Measurements from ENCODE around the gene ADGRG1.
"Not testable (repeated sequence)": the region's sequence is repeated elsewhere in the genome, so short reads cannot be mapped to it uniquely, and the experiment has no call there.

The ADGRG1 gene

DNA sequence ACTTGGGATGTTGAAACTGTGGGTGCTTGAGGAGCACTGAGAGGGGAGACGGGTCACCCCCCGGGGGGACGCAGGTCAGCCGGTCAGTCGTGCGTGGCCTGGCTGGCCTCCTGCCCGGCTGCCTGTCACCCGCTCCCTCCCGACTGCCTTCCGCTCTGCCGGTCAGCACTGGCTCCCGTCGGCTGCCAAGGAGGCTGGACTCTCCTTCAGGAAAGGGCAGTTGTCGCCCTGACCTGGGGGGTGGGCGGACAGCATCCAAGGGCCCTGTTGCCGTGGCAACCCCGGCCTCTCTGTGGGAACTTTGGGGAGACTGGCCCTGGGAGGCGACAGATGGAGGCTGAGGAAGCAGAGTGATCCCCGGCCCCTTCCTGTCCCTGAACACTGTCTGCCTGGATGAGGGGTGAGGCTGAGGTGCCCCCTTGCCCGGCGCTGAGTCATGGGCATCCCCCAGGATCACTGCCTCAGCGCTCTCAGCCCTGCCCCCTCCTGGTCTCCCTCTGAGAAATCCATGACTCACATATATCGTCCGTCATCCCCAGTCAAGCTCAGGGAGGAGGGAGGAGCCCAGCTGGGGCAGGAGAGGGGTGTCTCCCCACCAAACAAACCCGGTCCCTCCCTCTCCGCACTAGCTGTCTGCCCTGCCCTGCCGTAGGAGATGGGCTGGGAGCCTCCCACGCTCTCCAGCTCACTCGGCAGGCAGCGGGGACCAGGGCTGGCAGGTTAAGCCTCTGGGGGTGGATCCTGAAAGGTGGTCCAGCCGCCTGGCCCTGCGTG lies at the start of gene ADGRG1:
Gene ADGRG1, plus strand, starts transcription at position 623 of the 774 bp plus-strand sequence. CDS start 21,658 bp downstream, outside the sequence.
- Mint-ChIP-seq H3K36me3 (no peaks in the 10 kb centered on the region), H3K4me3 (peak within 1 kb of the TSS; percentile 13), H3K27me3 (peaks cover 13% of the 10 kb centered on the region), H3K4me1 (ENCODE audit: low read depth) (peaks cover 14% of the 10 kb centered on the region), H3K27ac (peak within 1 kb of the TSS; percentile 16), H3K9me3 (ENCODE audit: low read depth) (no peaks in the 10 kb centered on the region)

DNA sequence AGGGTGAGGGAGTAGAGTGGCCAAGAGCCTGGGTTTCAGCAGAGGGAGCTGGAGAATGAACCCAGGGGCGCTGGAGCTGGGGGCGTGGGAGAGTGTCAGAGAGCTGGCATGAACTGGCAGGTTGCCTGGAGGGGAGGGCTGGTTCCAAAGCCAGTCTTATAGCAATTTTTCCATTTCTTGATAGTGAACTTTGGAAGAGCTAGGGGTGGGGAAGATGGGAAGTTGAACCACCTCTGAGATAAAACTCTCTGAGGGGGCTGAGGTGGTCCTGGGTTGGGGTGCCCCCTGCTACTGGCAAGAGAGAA lies 49.1 kb upstream of the ADGRG1 start:
- Mint-ChIP-seq H3K4me3 (no peak overlapping the region), H3K9me3 (ENCODE audit: low read depth) (no peaks in the 10 kb centered on the region), H3K27me3 (no peaks in the 10 kb centered on the region), H3K4me1 (ENCODE audit: low read depth) (peaks cover 36% of the 10 kb centered on the region), H3K27ac (peak overlapping the region; percentile 75), H3K36me3 (no peaks in the 10 kb centered on the region)

DNA sequence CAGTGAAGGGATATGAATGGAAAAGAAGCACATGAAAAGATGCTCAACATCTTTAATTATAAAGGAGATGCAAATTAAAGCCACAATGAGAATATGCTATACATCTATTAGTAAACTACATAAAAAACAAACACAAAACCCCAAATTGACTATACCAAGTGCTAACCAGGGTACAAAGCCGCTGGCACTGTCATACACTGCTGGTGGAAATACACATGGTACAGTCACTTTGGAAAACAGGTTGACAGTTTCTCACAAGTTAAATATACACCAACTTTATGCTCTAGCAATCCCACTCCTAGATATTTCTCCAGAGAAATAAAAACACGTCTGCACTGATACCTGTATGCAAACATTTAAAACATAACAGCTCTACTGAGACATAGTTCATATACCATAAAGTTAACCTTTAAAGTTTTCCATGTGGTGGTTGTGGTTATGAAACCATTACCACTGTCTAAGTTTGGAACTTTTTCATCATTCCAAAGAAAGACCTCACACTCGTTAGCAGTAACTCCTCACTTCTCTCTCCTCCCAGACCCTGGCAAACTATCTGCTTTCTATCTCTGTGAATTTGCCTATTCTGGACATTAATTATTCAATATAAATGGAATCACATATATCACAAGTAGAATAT lies 43.3 kb upstream of the ADGRG1 start:
- Mint-ChIP-seq H3K27ac (peak overlapping the region; percentile 86), H3K27me3 (no peaks in the 10 kb centered on the region), H3K4me3 (no peak overlapping the region), H3K4me1 (ENCODE audit: low read depth) (peaks cover 16% of the 10 kb centered on the region), H3K9me3 (ENCODE audit: low read depth) (no peaks in the 10 kb centered on the region), H3K36me3 (no peaks in the 10 kb centered on the region)

DNA sequence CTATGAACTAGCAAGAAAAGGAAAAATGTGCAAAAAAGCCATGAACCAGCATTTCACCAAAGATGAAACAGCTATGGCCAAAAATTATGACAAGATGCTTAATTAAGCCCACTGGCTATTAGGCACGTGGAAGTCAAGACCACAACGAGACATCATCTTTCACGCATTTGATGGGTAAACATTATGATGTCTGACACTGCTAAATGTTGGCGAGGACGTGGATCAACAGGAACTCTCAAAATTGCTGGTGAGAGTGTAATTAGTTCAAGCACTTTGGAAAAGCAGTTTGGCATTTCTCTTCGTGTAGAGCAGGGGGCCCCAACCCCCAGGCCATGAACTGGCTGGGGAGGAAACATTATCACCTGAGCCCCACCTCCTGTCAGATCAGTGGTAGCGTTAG lies 39.6 kb upstream of the ADGRG1 start:
- Mint-ChIP-seq H3K9me3 (ENCODE audit: low read depth) (no peaks in the 10 kb centered on the region), H3K4me1 (ENCODE audit: low read depth) (peaks cover 51% of the 10 kb centered on the region), H3K36me3 (no peaks in the 10 kb centered on the region), H3K4me3 (no peak overlapping the region), H3K27me3 (no peaks in the 10 kb centered on the region), H3K27ac (peak overlapping the region; percentile 41)

DNA sequence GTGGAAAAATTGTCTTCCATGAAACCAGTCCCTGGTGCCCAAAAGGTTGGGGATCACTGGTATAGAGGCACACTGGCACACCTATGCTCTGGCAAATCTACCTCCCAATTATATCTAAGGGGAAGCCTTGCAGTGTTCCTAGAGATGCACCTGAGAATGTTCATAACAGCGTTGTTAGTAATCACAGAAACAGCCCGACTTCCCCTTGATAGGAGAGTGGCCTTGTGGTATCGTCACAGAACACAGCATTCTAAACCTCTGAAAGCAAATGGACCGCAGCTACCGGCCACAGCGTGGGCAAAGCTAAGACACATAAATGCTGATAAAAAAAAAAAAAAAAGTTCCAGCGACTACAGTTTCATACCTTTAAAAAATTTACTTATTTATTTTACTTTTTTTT lies 39.1 kb upstream of the ADGRG1 start:
- no peaks in the 10 kb centered on the region for H3K36me3 Mint-ChIP-seq
- H3K4me1 Mint-ChIP-seq (ENCODE audit: low read depth), result peaks cover 50% of the 10 kb centered on the region
- H3K9me3 Mint-ChIP-seq (ENCODE audit: low read depth), result no peaks in the 10 kb centered on the region
- H3K27me3 Mint-ChIP-seq, result no peaks in the 10 kb centered on the region
- H3K27ac Mint-ChIP-seq, result peak overlapping the region; percentile 41
- no peak overlapping the region for H3K4me3 Mint-ChIP-seq

DNA sequence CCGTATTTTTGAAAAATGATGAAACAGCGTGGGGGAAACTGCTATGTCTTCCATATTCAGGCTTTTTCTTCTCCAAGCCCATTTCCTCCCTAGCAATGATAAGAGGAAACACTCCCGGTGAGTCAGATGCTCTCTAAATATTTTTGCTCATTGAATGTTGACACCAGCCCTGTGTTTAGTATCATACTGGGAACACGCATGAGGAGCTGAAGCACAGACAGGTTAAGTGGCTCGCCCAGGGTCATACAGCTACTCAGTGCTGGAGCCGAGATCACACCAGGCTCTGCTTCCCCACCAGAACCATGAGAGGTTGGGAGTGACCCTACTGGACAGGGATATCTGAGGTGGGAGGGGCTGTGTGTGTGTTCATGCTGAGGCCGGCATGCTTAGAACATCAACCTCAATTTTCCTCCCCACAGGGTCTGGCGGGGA lies 37.8 kb upstream of the ADGRG1 start:
- Mint-ChIP-seq H3K4me3 (peak overlapping the region; percentile 62), H3K9me3 (ENCODE audit: low read depth) (peaks cover 3% of the 10 kb centered on the region), H3K36me3 (no peaks in the 10 kb centered on the region), H3K27me3 (no peaks in the 10 kb centered on the region), H3K4me1 (ENCODE audit: low read depth) (peaks cover 42% of the 10 kb centered on the region), H3K27ac (peak overlapping the region; percentile 92)

DNA sequence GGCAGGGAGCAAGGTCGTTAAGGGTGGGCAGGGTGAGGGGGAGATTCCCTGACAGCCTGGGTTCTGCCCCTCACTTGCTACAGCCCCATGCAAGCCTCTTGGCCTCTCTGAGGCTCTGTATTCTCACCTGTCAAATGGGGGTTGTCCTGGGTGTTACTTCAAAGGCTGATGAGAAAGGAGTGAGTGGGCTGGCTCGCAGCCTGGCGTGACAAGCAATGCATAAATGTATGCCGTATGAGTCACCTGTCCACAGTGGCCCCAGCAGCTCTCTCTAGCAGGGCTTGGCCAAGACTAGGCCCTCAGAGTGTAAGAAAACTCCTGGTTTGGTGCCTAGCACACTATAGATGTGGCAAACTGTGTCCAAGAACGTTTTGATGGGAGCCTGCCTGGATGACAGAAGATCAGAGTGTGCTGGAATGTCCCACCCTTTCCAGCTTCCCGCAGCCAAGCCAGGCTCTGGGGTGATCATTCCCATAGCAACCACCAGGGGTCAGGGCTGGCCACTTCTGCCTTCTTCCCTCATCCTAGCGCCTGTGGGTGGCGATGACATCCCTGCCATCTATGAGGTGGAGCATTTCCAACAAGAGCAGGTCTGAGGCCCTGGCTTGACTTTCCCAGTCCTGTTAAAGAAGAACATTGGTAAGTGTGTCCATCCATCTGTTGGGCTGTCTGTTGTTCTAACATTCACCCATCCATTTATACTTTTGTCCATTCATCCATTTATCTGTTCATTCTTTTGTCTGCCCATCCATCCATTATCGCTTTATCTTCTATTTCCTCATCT lies 37.2 kb upstream of the ADGRG1 start:
- Mint-ChIP-seq H3K4me3 (peak overlapping the region; percentile 62), H3K36me3 (no peaks in the 10 kb centered on the region), H3K9me3 (ENCODE audit: low read depth) (peaks cover 4% of the 10 kb centered on the region), H3K27me3 (no peaks in the 10 kb centered on the region), H3K4me1 (ENCODE audit: low read depth) (peaks cover 42% of the 10 kb centered on the region), H3K27ac (peak overlapping the region; percentile 92)

DNA sequence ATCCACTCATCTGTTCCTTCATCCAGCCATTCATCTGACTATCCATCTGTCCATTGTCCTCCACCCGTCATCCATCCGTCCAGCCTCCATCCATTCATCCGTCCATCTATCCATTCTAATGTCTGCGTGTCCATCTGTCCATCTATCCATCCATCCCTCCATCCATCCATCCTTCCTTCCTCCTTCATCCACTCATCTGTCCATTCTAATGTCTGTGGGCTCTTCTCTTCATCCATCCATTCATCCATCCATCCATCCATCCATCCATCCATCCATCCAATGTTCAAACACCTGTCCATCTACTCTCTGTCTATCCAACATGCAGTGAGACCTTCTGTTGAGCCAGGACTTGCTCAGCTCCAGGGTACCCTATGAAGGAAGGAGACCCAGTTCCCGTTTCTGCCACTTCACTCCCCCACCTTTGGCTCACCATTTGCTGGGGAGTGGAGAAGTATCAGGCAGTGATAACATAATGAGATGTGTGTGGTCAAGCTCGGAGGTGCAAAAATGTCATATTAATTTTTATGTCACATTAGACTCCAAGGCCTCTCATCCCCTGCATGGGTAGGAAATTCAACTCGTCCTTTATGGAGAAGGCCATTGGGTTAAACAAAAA lies 36.5 kb upstream of the ADGRG1 start:
- peak overlapping the region; percentile 62 for H3K4me3 Mint-ChIP-seq
- H3K4me1 Mint-ChIP-seq (ENCODE audit: low read depth), result peaks cover 42% of the 10 kb centered on the region
- H3K27ac Mint-ChIP-seq, result peak overlapping the region; percentile 92
- H3K36me3 Mint-ChIP-seq, result no peaks in the 10 kb centered on the region
- H3K9me3 Mint-ChIP-seq (ENCODE audit: low read depth), result peaks cover 4% of the 10 kb centered on the region
- no peaks in the 10 kb centered on the region for H3K27me3 Mint-ChIP-seq

DNA sequence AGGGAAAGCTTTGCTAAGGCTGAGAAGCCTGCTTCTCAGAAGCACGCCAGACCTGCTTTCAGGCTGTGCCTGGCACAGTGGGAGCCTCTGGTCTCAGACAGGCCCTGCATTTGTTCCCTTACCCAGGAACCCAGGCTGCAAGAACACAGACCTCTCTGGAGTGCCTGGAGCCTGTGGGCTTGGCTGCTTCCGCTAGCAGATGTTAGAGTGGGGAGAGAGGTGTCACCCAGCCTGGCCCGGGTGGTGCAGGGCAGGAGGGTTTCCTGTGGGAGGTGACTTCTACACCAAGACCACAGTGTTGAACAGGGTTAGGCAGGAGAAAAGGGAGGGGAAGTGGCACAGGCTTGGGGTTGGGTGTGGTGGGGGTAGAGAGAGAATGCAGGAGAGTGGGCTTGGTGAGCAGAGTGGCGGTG lies 35.8 kb upstream of the ADGRG1 start:
- peak overlapping the region; percentile 92 for H3K27ac Mint-ChIP-seq
- peak overlapping the region; percentile 62 for H3K4me3 Mint-ChIP-seq
- H3K36me3 Mint-ChIP-seq, result peaks cover 2% of the 10 kb centered on the region
- peaks cover 44% of the 10 kb centered on the region for H3K4me1 Mint-ChIP-seq (ENCODE audit: low read depth)
- H3K27me3 Mint-ChIP-seq, result no peaks in the 10 kb centered on the region
- peaks cover 7% of the 10 kb centered on the region for H3K9me3 Mint-ChIP-seq (ENCODE audit: low read depth)

DNA sequence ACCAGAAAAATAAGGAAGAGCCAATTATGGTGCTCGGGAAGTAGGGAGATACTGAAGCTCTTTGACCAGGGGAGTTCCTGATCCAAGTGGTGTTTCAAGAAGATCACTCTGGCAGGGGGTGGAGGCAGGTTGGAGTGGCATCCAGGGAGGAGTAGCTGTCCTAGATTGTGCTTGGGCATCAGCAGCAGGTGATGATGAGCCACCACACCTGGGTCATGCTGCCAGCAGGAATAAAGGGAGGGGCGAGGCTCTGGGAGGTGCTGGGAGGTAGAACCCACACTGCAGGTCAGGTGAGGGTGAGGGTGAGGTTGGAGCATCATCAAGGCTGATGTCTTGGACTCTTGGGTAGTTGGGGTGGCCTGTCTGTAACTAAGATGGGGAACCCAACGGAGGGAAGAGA lies 35.4 kb upstream of the ADGRG1 start:
- H3K4me1 Mint-ChIP-seq (ENCODE audit: low read depth), result peaks cover 44% of the 10 kb centered on the region
- H3K36me3 Mint-ChIP-seq, result peaks cover 2% of the 10 kb centered on the region
- peak overlapping the region; percentile 62 for H3K4me3 Mint-ChIP-seq
- H3K27ac Mint-ChIP-seq, result peak overlapping the region; percentile 92
- peaks cover 7% of the 10 kb centered on the region for H3K9me3 Mint-ChIP-seq (ENCODE audit: low read depth)
- H3K27me3 Mint-ChIP-seq, result no peaks in the 10 kb centered on the region

DNA sequence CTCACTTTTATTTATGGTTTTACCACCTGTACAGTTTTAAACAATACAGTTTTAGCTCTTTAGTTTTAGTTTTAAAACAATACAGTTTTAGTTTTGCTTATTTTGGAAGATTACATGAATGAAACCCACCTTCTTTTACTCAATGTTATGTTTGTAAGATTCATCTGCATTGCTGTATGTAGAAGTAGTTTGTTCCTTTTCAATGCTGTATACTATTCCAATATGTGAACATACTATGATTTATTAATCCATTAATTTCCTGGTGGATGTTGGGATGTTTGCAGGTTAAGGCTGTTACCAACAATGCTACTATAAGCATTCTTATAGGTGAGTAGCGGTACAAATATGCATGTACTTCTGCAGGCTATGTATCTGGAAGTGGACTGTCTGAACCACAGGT lies 34.4 kb upstream of the ADGRG1 start:
- peaks cover 8% of the 10 kb centered on the region for H3K36me3 Mint-ChIP-seq
- H3K9me3 Mint-ChIP-seq (ENCODE audit: low read depth), result peaks cover 7% of the 10 kb centered on the region
- peaks cover 39% of the 10 kb centered on the region for H3K4me1 Mint-ChIP-seq (ENCODE audit: low read depth)
- H3K27ac Mint-ChIP-seq, result peak overlapping the region; percentile 73
- no peak overlapping the region for H3K4me3 Mint-ChIP-seq
- no peaks in the 10 kb centered on the region for H3K27me3 Mint-ChIP-seq

DNA sequence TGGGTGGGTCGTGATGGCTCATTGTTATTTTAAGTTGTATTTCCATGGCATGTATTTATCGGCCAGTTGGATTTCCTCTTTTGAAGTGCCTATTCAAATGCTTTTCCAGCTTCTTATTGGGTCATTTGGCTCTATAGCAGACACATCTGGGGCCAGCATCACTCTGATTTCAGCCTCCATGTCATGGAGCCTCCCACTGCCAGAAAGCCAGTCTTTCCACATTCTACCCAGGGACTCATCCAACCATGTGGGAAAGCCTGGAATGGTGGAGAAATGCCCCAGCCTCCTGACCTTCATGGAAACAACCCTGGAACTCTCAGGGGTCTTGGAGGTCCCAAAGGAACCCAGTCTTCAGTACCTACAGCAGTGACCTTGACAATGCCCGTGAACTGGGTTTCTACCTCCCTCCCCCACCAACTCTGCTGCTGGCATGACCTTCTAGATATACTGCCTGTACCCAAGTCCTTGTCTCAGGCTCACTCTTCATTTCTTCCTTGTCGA lies 33.8 kb upstream of the ADGRG1 start:
- Mint-ChIP-seq H3K4me3 (no peak overlapping the region), H3K27ac (no peak overlapping the region), H3K27me3 (no peaks in the 10 kb centered on the region), H3K9me3 (ENCODE audit: low read depth) (peaks cover 7% of the 10 kb centered on the region), H3K36me3 (peaks cover 8% of the 10 kb centered on the region), H3K4me1 (ENCODE audit: low read depth) (peaks cover 42% of the 10 kb centered on the region)

DNA sequence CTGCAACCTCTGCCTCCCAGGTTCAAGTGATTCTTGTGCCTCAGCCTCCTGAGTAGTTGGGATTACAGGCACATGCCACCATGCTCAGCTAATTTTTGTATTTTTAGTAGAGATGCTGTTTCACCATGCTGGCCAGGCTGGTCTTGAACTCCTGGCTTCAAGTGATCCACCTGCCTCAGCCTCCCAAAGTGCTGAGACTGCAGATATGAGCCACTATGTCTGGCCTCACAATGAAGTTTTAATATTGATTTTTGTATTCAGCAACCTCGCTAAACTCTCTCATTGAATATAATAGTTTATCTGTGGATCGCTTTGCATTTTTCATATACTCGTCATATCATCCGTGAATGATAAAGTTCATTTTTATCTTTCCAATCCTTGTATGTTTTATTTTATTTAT lies 32.2 kb upstream of the ADGRG1 start:
- peaks cover 44% of the 10 kb centered on the region for H3K4me1 Mint-ChIP-seq (ENCODE audit: low read depth)
- not testable (repeated sequence) for H3K36me3 Mint-ChIP-seq; H3K27me3 Mint-ChIP-seq; H3K27ac Mint-ChIP-seq; H3K4me3 Mint-ChIP-seq; H3K9me3 Mint-ChIP-seq (ENCODE audit: low read depth)

DNA sequence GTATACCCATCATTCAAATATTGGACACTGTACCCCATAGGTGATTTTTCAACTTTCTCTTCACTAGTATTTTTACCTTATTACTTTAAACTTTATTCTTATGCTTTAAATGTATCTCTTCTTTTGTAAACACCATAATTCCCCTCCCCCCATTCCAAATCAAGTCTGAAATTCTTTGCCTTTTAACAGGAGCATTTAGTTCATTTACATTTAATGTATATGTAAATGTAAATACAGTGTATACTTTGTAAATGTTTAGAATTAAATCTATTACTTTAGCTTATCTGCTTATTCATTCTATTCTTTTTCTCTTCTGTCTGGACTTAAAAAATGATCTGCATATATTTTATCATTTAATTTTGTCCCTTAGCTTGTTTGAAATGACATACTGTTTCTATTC lies 30.0 kb upstream of the ADGRG1 start:
- Mint-ChIP-seq H3K4me3 (no peak overlapping the region), H3K36me3 (peaks cover 8% of the 10 kb centered on the region), H3K9me3 (ENCODE audit: low read depth) (peaks cover 7% of the 10 kb centered on the region), H3K4me1 (ENCODE audit: low read depth) (peaks cover 43% of the 10 kb centered on the region), H3K27ac (no peak overlapping the region), H3K27me3 (no peaks in the 10 kb centered on the region)

Measured in activated naive CD8-positive, alpha-beta T cell (primary cell).